ENCODE results near the gene TEAD3.
A peak's percentile ranks its signal among the peaks of the same experiment; 100 is the strongest.
"Not testable (repeated sequence)": the region's sequence is repeated elsewhere in the genome, so short reads cannot be mapped to it uniquely, and the experiment has no call there.

The TEAD3 gene

DNA sequence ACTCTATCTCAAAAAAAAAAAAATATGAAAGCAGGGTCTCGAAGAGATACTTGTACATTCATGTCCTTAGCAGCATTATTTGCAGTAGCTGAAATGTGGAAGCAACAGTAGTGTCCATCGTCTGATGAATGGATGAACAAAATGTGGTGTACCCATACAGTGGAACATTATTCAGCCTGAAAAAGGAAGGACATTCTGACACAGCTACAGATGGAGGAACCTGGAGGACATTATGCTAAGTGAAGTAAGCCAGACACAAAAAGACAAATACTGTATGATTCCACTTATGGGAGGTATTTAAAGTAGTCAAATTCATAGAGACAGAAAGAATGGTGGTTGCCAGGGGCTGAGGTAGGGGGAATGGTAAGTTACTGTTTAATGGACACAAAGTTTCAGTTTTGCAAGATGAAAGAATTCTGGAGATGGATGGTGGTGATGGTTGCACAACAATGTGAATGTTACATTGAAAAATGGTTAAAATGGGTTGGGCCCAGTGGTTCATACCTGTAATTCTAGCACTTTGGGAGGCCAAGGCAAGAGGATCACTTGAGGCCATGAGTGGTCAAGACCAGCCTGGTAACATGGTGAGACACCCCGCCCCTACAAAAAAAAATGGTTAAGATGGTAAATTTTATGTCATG is 27.6 kb upstream of the TEAD3 start:
- no peak overlapping the region for H3K9ac ChIP-seq (ENCODE audit: low read length in 5 of 5)
- H3K27ac ChIP-seq (ENCODE audit: low read depth, low read length), result no peak overlapping the region
- H3K27me3 ChIP-seq (ENCODE audit: control insufficient read depth in 5 of 5, insufficient read depth in 4 of 5, low read length in 5 of 5), result peaks cover 0 to 8% (median 5%) of the 10 kb centered on the region in 5 donors
- peaks cover 0 to 13% (median 8%) of the 10 kb centered on the region in 5 donors for H3K4me1 ChIP-seq (ENCODE audit: control insufficient read depth in 5 of 5, insufficient read depth in 5 of 5, low read length in 5 of 5)
- no peaks in the 10 kb centered on the region for H3K36me3 ChIP-seq (ENCODE audit: control insufficient read depth in 5 of 5, insufficient read depth in 5 of 5, low read length in 5 of 5)
- H3K4me3 ChIP-seq (ENCODE audit: low read depth in 1 of 5, low read length in 5 of 5), result no peak overlapping the region
- H3K9me3 ChIP-seq (ENCODE audit: control insufficient read depth in 5 of 5, low read length in 5 of 5), result no peaks in the 10 kb centered on the region

DNA sequence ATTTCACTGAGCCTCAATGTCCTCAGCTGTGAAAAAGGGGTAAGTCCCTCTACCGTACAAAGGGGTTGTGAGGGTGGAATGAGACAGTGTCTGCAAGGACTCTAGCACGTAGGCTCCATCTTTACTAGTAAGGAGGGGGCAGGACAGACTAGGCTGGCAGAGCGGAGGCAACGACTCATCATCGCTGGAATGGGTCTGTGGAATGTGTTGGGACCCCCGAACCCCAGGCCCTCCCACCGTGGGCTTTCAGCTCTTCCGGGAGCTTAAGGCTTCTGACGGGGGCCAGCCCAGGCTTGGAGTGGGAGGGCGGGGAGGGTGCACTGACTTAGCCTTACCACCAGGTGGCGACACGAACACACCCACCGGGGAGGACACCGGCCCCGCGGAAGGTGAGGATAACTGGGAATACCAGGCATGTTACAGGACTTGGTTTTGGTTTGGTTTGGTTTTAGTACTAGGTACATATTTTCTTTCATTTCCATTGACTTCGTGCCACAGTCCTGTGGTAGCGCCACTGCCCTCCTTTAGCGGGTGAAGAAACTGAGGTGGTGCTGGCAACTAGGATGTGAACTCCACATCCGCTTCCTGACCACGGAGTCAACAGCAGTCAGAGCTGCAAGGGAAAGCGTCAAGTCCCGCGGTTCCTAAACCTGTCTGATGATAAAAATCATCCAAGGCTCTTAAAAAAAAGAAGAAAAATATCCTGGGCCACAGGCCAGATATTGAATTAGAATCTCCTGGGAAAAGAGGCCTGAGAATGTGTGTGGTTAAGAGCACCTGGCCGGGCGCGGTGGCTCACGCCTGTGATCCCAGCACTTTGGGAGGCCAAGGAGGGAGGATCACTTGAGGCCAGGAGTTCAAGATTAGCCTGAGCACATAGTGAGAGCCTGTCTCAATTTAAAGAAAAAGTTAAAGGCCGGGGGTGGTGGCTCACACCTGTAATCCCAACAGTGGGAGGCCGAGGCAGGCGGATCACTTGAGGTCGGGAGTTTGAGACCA is 26.1 kb upstream of the TEAD3 start:
- H3K9me3 ChIP-seq (ENCODE audit: control insufficient read depth in 5 of 5, low read length in 5 of 5), result no peaks in the 10 kb centered on the region
- H3K4me1 ChIP-seq (ENCODE audit: control insufficient read depth in 5 of 5, insufficient read depth in 5 of 5, low read length in 5 of 5), result peaks cover 0 to 13% (median 8%) of the 10 kb centered on the region in 5 donors
- peaks cover 0 to 8% (median 5%) of the 10 kb centered on the region in 5 donors for H3K27me3 ChIP-seq (ENCODE audit: control insufficient read depth in 5 of 5, insufficient read depth in 4 of 5, low read length in 5 of 5)
- no peak overlapping the region for H3K27ac ChIP-seq (ENCODE audit: low read depth, low read length)
- no peak overlapping the region for H3K9ac ChIP-seq (ENCODE audit: low read length in 5 of 5)
- H3K4me3 ChIP-seq (ENCODE audit: low read depth in 1 of 5, low read length in 5 of 5), result peak overlapping the region; percentile 43 to 63 (median 47)
- no peaks in the 10 kb centered on the region for H3K36me3 ChIP-seq (ENCODE audit: control insufficient read depth in 5 of 5, insufficient read depth in 5 of 5, low read length in 5 of 5)

DNA sequence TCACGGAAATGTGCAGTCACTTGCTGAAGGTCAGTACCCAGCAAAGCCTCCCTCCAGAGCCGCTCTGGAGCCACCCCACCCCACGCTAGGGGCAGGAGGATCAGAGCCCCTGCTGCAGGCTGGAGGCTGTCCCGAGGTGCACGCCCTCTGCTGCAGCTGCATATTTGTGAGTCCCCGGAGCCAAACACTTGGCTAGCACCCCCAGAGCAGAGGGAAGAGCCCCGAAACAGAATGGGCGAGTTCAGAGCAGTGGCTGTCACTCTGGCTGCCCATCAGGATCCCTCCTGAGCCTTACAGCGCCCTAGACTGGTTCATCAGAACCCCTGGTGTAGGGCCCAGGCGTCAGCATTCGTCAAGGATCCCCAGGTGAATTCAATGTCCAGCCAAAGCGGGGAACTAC is 25.3 kb upstream of the TEAD3 start:
- no peak overlapping the region for H3K9ac ChIP-seq (ENCODE audit: low read length in 5 of 5)
- H3K4me3 ChIP-seq (ENCODE audit: low read depth in 1 of 5, low read length in 5 of 5), result no peak overlapping the region
- H3K27me3 ChIP-seq (ENCODE audit: control insufficient read depth in 5 of 5, insufficient read depth in 4 of 5, low read length in 5 of 5), result peaks cover 0 to 8% (median 5%) of the 10 kb centered on the region in 5 donors
- peaks cover 0 to 13% (median 8%) of the 10 kb centered on the region in 5 donors for H3K4me1 ChIP-seq (ENCODE audit: control insufficient read depth in 5 of 5, insufficient read depth in 5 of 5, low read length in 5 of 5)
- H3K36me3 ChIP-seq (ENCODE audit: control insufficient read depth in 5 of 5, insufficient read depth in 5 of 5, low read length in 5 of 5), result no peaks in the 10 kb centered on the region
- H3K27ac ChIP-seq (ENCODE audit: low read depth, low read length), result no peak overlapping the region
- no peaks in the 10 kb centered on the region for H3K9me3 ChIP-seq (ENCODE audit: control insufficient read depth in 5 of 5, low read length in 5 of 5)

DNA sequence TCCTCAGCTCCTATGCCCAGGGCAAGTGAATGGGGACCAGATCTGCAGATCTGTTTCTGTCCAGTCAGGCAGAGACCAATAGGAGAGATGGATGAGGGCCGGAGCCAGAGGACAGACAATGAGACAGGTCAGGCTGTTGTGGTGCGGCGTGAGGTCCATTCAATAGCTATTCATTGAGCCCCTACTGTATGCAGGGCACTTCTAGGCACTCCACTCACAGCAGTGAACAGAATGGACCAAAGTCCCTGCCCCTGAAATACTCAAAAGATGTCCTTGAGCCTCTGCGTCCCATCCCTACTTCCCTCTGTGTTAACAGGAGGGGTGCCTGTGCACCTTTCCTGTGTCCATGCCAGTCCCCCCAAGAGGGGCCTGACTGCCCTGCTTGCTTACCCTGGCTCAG is 24.4 kb upstream of the TEAD3 start:
- Histone ChIP-seq H3K36me3 (ENCODE audit: control insufficient read depth in 5 of 5, insufficient read depth in 5 of 5, low read length in 5 of 5) (no peaks in the 10 kb centered on the region), H3K4me3 (ENCODE audit: low read depth in 1 of 5, low read length in 5 of 5) (no peak overlapping the region), H3K27me3 (ENCODE audit: control insufficient read depth in 5 of 5, insufficient read depth in 4 of 5, low read length in 5 of 5) (peaks cover 0 to 8% (median 5%) of the 10 kb centered on the region in 5 donors), H3K9me3 (ENCODE audit: control insufficient read depth in 5 of 5, low read length in 5 of 5) (no peaks in the 10 kb centered on the region), H3K4me1 (ENCODE audit: control insufficient read depth in 5 of 5, insufficient read depth in 5 of 5, low read length in 5 of 5) (peaks cover 0 to 13% (median 8%) of the 10 kb centered on the region in 5 donors), H3K27ac (ENCODE audit: low read depth, low read length) (no peak overlapping the region), H3K9ac (ENCODE audit: low read length in 5 of 5) (no peak overlapping the region)

DNA sequence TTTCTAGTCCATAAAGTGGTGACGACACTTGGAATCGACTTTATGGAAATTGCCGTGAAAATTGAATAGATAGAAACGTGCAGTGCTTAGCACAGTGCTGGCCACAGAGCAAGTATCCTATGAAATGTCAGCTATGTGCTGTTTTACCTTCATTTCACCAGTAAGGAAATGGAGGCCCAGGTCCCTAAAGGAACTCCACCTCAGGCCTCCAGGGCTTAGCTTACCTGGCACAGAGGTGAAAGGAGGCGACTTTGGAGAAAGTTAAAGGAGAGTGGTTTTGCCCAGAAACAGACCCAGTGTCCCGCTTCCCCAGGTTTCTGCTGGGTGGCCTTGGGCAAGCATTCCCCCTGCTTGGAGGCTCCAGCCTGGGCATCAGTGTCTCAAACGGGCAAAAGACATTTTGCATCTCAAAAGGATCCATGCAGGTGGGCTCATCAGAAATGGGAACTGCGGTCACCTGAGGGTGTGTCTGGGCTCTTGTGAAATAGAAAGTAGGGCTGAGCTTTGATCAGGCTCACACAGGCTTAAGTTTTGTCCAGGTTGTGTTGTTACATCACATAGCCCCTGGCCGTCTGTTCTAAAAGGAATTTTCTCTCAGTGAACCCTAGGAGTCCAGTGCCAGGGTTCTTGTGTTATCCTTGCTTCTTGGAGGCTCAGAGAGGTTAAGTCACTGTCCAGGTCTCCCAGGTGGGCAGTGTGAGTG is 22.6 kb upstream of the TEAD3 start:
- H3K9ac ChIP-seq (ENCODE audit: low read length in 5 of 5), result no peak overlapping the region
- peaks cover 0 to 13% (median 8%) of the 10 kb centered on the region in 5 donors for H3K4me1 ChIP-seq (ENCODE audit: control insufficient read depth in 5 of 5, insufficient read depth in 5 of 5, low read length in 5 of 5)
- no peaks in the 10 kb centered on the region for H3K9me3 ChIP-seq (ENCODE audit: control insufficient read depth in 5 of 5, low read length in 5 of 5)
- H3K27me3 ChIP-seq (ENCODE audit: control insufficient read depth in 5 of 5, insufficient read depth in 4 of 5, low read length in 5 of 5), result peaks cover 0 to 8% (median 5%) of the 10 kb centered on the region in 5 donors
- H3K4me3 ChIP-seq (ENCODE audit: low read depth in 1 of 5, low read length in 5 of 5), result no peak overlapping the region
- H3K27ac ChIP-seq (ENCODE audit: low read depth, low read length), result no peak overlapping the region
- H3K36me3 ChIP-seq (ENCODE audit: control insufficient read depth in 5 of 5, insufficient read depth in 5 of 5, low read length in 5 of 5), result no peaks in the 10 kb centered on the region

DNA sequence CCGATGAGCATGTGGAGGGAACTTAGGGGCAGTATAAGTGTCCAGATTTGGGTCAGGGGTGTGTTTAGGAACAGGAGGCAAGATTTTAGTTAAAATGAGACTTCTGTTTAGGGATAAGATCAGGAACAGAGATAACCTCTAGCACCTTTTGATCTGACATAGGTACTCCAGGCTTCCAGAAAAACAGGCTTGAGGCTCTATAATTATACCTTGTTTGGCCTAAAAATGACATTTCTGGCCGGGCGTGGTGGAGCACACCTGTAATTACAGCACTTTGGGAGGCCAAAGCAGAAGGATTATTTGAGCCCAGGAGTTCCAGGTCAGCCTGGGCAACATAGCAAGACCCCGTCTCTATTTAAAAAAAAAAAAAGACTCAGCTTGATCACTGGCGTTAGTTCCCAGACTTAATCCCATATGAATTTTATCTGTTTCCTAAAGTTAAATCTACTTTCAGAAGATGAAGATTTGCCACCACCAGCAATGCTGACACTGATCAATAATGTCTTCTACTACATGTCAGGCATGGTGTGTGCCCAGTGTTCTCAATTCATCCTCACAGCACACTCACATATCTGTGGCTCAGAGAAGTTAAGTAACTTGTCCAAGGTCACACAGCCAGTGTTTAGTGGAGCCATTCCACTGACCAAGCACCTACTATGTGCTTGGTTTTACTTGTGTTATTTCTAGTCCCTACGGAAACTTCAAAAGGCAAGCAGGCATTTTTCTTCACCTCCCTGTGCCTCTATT is 21.9 kb upstream of the TEAD3 start:
- Histone ChIP-seq H3K36me3 (ENCODE audit: control insufficient read depth in 5 of 5, insufficient read depth in 5 of 5, low read length in 5 of 5) (no peaks in the 10 kb centered on the region), H3K4me1 (ENCODE audit: control insufficient read depth in 5 of 5, insufficient read depth in 5 of 5, low read length in 5 of 5) (peaks cover 0 to 13% (median 8%) of the 10 kb centered on the region in 5 donors), H3K27me3 (ENCODE audit: control insufficient read depth in 5 of 5, insufficient read depth in 4 of 5, low read length in 5 of 5) (peaks cover 0 to 8% (median 5%) of the 10 kb centered on the region in 5 donors), H3K4me3 (ENCODE audit: low read depth in 1 of 5, low read length in 5 of 5) (no peak overlapping the region), H3K9me3 (ENCODE audit: control insufficient read depth in 5 of 5, low read length in 5 of 5) (no peaks in the 10 kb centered on the region), H3K27ac (ENCODE audit: low read depth, low read length) (no peak overlapping the region), H3K9ac (ENCODE audit: low read length in 5 of 5) (no peak overlapping the region)

DNA sequence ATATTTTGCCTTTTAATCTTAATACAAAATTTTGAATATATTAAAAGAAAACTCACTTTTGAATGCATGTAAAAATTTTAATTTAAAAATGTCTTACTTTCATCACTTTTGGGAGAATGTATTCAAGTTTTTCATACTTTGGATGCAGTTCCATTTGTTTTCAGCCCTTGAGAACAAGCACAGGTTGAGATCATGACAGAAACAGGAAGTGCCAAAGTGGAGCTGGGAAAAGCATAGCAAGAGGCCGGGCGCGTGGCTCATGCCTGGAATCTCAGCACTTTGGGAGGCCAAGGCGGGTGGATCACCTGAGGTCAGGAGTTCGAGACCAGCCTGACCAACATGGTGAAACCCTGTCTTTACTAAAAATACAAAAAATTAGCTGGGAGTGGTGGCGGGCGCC is 21.1 kb upstream of the TEAD3 start:
- H3K36me3 ChIP-seq (ENCODE audit: control insufficient read depth in 5 of 5, insufficient read depth in 5 of 5, low read length in 5 of 5); H3K9me3 ChIP-seq (ENCODE audit: control insufficient read depth in 5 of 5, low read length in 5 of 5); H3K27ac ChIP-seq (ENCODE audit: low read depth, low read length); H3K27me3 ChIP-seq (ENCODE audit: control insufficient read depth in 5 of 5, insufficient read depth in 4 of 5, low read length in 5 of 5); H3K9ac ChIP-seq (ENCODE audit: low read length in 5 of 5); H3K4me3 ChIP-seq (ENCODE audit: low read depth in 1 of 5, low read length in 5 of 5): not testable (repeated sequence)
- H3K4me1 ChIP-seq (ENCODE audit: control insufficient read depth in 5 of 5, insufficient read depth in 5 of 5, low read length in 5 of 5), result peaks cover 0 to 10% (median 6%) of the 10 kb centered on the region in 5 donors

DNA sequence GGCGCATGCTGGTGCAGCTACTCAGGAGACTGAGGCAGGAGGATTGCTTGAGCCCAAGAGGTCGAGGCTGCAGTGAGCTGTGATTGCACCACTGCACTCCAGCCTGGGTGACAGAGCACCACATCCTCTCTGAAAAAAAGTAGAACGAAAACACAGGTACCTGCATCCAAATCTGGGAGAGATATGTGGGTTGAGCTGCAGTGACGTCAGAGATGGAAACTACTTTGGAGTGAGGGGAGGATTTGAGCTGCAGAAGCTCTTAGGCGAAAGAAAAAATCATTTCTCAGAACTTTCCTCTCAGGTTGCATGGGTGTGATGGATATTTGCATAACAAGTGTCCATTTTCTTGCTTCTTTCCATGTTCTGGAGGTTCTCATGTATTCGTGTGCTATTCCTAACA is 19.8 kb upstream of the TEAD3 start:
- Histone ChIP-seq H3K4me1 (ENCODE audit: control insufficient read depth in 5 of 5, insufficient read depth in 5 of 5, low read length in 5 of 5) (peaks cover 0 to under 1% (median 0%) of the 10 kb centered on the region in 5 donors), H3K27ac (ENCODE audit: low read depth, low read length) (no peak overlapping the region), H3K36me3 (ENCODE audit: control insufficient read depth in 5 of 5, insufficient read depth in 5 of 5, low read length in 5 of 5) (no peaks in the 10 kb centered on the region), H3K9me3 (ENCODE audit: control insufficient read depth in 5 of 5, low read length in 5 of 5) (no peaks in the 10 kb centered on the region), H3K27me3 (ENCODE audit: control insufficient read depth in 5 of 5, insufficient read depth in 4 of 5, low read length in 5 of 5) (peaks cover 0 to 7% (median 6%) of the 10 kb centered on the region in 5 donors), H3K4me3 (ENCODE audit: low read depth in 1 of 5, low read length in 5 of 5) (no peak overlapping the region), H3K9ac (ENCODE audit: low read length in 5 of 5) (no peak overlapping the region)

DNA sequence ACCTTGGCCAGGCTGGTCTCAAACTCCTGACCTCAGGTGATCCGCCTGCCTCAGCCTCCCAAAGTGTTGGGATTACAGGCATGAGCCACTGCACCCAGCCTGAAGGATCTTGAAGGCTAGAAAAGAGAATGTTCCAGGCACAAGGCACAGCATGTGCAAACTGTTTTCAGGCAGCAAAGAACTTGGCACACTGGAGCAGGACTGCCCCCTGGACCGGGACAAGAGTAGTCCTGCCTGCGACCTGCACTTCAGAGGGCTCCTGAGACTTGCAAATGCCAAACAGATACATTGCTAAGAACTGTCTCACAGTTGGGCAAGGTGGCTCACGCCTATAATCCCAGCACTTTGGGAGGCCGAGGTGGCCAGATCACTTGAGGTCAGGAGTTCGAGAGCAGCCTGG is 19.1 kb upstream of the TEAD3 start:
- not testable (repeated sequence) for H3K4me3 ChIP-seq (ENCODE audit: low read depth in 1 of 5, low read length in 5 of 5)

More for the DNA sequence above, 19.1 kb upstream of the TEAD3 start:
- not testable (repeated sequence) for H3K4me1 ChIP-seq (ENCODE audit: control insufficient read depth in 5 of 5, insufficient read depth in 5 of 5, low read length in 5 of 5); H3K36me3 ChIP-seq (ENCODE audit: control insufficient read depth in 5 of 5, insufficient read depth in 5 of 5, low read length in 5 of 5); H3K27ac ChIP-seq (ENCODE audit: low read depth, low read length); H3K9me3 ChIP-seq (ENCODE audit: control insufficient read depth in 5 of 5, low read length in 5 of 5); H3K9ac ChIP-seq (ENCODE audit: low read length in 5 of 5)
- H3K27me3 ChIP-seq (ENCODE audit: control insufficient read depth in 5 of 5, insufficient read depth in 4 of 5, low read length in 5 of 5), result peaks cover 6 to 14% (median 10%) of the 10 kb centered on the region in 5 donors
